Stomach smooth muscle (tissue), 2 donors: ENCODE data around the gene NLRP6.
"Not testable (repeated sequence)": the region's sequence is repeated elsewhere in the genome, so short reads cannot be mapped to it uniquely, and the experiment has no call there.

Experiments
- H3K27ac ChIP-seq: one replicate; pipeline ENCODE4 v1.7.0; 2013; ENCODE audit warnings: mild to moderate bottlenecking, low read length, inconsistent platforms
- H3K27me3 ChIP-seq, 2 donors: one replicate each; pipeline ENCODE4 v1.7.0; 2013; ENCODE audit warnings: low read length in 2 of 2; ENCODE audit not compliant: insufficient read depth in 2 of 2, control insufficient read depth in 1 of 2
- H3K36me3 ChIP-seq, 2 donors: one replicate each; pipeline ENCODE4 v1.7.0; 2013; ENCODE audit warnings: low read length in 2 of 2; ENCODE audit not compliant: control insufficient read depth in 2 of 2, insufficient read depth in 2 of 2
- H3K4me1 ChIP-seq: one replicate; pipeline ENCODE4 v1.7.0; 2013; ENCODE audit warnings: low read length; ENCODE audit not compliant: control insufficient read depth, insufficient read depth
- H3K4me3 ChIP-seq, 2 donors: one replicate each; pipeline ENCODE4 v1.7.0; 2013; ENCODE audit warnings: low read length in 2 of 2
- H3K9ac ChIP-seq, 2 donors: one replicate each; pipeline ENCODE4 v1.7.0; 2013; ENCODE audit warnings: low read length in 2 of 2, mild to moderate bottlenecking in 1 of 2
- H3K9me3 ChIP-seq, 2 donors: one replicate each; pipeline ENCODE4 v1.7.0; 2013; ENCODE audit warnings: low read length in 2 of 2; ENCODE audit not compliant: control insufficient read depth in 2 of 2
- donor health status: healthy.
- donor health status: Pancreatic carcinoma.

The NLRP6 gene

DNA sequence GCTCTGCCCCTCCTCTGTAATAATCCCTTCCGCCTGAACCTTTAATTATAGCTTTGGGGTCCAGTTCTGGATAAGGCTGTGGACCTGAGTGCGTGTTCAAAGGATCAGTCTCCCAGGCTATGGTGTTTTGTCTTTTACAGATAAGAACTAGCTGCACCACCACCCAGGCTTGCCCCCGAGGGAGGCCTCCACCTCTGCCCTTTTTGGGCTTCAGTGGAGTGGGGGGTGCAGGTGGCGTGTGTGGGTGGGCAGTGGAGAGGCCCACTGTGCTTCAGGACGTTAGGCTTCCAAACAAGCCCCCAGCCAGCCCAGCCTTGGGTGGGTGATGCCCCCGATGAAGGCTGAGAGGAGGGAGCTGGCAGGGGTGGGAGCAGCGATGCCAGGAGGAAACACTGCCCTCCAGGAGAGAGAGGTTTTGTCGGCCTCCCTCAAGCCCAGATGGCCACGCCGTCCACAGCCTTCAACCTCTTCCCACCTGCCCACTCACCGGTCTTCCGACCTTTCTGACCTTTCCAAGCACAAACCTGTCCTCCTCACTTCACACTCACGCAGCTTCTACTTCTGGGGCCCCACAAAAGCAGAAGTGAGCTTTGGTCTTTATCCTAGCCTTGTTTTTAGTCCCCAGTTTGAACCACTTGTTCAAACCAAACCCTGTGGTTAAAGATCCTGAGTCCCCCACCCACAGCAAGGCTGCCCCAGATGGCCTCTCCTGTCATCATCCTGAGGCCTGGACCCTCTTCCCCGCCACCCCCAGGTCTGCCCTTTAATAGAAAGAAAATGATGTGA is 21.1 kb upstream of the NLRP6 start:
- Histone ChIP-seq H3K9me3 (peaks cover 0 to 3% of the 10 kb centered on the region in 2 donors), H3K9ac (no peak overlapping the region), H3K36me3 (peaks cover 12 to 13% of the 10 kb centered on the region in 2 donors), H3K4me1 (no peaks in the 10 kb centered on the region), H3K27ac (no peak overlapping the region), H3K4me3 (no peak overlapping the region), H3K27me3 (peaks cover 0 to 7% of the 10 kb centered on the region in 2 donors)

DNA sequence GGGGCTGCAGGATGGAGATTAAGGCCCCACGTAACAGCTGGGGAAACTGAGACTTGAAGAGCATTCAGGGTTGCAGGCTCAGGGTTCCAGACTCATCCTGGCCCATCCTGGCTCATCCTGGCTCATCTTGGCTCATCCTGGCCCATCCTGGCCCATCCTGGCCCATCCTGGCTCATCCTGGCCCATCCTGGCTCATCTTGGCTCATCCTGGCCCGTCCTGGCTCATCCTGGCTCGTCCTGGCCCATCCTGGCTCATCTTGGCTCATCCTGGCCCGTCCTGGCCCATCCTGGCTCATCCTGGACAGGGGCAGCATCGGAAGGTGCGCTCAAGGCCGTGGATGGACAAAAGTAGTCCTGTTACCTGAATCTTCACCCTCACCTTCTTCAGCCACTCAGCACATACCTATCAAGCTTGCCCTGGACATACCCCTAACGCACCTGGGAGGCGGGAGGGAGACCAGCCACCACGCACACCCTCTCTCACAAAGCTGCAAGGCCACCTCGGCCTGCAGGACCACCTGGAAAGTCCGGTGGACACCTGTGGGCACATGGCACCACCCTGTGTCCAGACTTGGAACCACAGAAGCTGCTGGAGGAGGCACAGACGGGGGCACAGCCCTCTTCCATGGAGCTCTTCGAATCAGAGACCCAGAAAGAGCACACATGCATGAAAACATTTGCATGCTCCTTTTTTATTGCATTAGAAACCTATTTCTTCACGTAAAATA is 20.3 kb upstream of the NLRP6 start:
- Histone ChIP-seq H3K36me3 (peaks cover 4 to 5% of the 10 kb centered on the region in 2 donors), H3K27me3 (peaks cover 0 to 7% of the 10 kb centered on the region in 2 donors), H3K27ac (no peak overlapping the region), H3K9ac (no peak overlapping the region), H3K9me3 (peaks cover 0 to 3% of the 10 kb centered on the region in 2 donors), H3K4me1 (no peaks in the 10 kb centered on the region), H3K4me3 (no peak overlapping the region)

DNA sequence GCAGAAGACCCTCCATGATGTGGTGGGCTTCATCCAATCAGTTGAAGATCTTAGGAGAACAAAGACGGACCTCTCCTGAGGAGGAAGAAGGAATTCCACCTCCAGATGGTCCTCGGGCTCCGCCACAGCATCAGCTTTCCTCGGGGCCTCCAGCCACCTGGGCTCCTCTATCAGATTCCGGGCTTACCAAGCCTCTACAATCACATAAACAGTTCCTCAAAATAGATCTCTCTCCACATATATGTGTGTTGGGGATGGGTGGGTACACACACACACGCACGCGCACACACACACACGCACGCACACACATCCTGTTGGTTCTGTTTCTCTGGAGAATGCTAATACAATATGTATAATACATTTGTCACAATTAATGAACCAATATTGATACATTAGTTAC is 18.8 kb upstream of the NLRP6 start:
- Histone ChIP-seq H3K27me3 (peaks cover 0 to 7% of the 10 kb centered on the region in 2 donors), H3K4me3 (no peak overlapping the region), H3K9me3 (peaks cover 0 to 3% of the 10 kb centered on the region in 2 donors), H3K9ac (no peak overlapping the region), H3K27ac (no peak overlapping the region), H3K4me1 (no peaks in the 10 kb centered on the region), H3K36me3 (no peaks in the 10 kb centered on the region)

DNA sequence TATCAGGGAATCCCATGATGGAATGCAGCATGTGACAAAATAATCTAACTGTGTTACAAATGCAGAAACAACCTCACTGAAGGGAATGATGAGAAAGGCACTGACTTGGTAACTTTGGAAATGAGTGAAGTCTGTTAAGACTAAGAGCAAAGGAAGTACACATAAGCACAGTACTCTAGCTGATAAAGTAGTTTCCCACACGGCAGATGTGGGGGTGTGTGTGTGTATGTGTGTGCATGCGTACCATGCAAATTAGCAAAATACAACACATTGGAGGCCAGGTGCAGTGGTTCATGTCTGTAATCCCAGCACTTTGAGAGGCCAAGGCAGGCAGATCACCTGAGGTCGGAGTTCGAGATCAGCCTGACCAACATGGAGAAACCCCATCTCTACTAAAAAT is 16.6 kb upstream of the NLRP6 start:
- Histone ChIP-seq H3K4me3 (no peak overlapping the region), H3K27ac (no peak overlapping the region), H3K27me3 (peaks cover 0 to 7% of the 10 kb centered on the region in 2 donors), H3K9ac (no peak overlapping the region), H3K9me3 (peaks cover 0 to 3% of the 10 kb centered on the region in 2 donors), H3K36me3 (no peaks in the 10 kb centered on the region), H3K4me1 (no peaks in the 10 kb centered on the region)

DNA sequence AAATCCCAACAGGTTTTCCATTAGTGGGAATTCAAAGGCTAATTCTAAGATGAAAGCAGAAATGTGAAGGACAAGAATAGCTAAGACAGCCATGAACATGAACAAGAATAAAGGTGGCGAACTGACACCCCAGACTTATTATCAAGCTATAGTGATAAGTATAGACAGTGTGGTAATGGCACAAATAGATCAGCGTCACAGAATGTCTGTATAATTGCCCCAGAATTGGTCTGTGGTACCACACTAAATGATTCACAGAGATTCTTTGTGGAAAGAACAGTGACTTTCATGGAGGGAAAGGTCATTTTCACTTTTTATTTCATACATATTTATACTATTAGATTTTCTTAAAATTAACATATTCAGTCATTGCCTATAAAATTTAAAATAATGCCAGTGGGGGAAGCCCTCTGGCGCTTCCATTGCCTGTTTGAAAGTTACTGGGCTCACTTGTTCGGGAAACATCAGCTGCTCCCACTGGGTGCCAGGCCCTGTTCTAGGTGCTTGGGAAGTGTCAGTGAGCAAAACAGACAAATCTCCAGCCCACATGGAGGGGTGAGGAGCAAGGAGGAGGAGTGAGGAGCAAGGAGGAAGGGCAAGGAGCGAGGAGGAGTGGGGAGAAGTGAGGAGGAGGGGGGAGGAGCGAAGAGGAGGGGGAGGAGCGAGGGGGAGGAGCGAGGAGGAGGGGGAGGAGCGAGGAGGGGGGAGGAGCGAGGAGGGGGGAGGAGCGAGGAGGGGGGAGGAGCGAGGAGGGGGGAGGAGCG is 11.3 kb upstream of the NLRP6 start:
- H3K4me1 ChIP-seq: no peaks in the 10 kb centered on the region
- H3K27ac ChIP-seq: no peak overlapping the region
- no peak overlapping the region for H3K4me3 ChIP-seq
- no peaks in the 10 kb centered on the region for H3K36me3 ChIP-seq
- no peaks in the 10 kb centered on the region for H3K9me3 ChIP-seq
- peaks cover 7 to 8% of the 10 kb centered on the region in 2 donors for H3K27me3 ChIP-seq
- H3K9ac ChIP-seq: no peak overlapping the region

DNA sequence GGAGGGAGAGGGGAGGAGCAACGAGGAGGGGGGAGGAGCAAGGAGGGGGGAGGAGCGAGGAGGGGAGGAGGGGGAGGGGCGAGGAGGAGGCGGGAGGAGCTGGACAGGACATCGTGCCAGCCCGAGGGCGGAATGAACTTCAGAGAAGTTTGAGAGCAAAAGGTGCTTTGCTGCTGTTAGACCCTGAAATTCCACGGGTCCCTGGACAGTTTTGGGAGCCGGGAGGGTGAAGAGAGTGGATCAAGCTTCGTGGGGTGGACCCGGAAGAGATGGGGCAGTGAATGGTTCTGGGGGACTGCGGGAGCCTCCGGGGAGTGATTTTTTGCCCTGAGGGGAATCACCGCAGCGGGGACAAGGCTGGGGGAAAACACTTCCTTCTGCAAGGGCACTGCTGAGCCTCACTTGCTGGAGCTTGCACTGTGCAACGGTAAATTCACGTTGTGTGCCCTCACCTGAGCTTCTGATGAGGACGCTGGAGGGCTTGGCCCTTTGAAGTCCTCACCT is 10.7 kb upstream of the NLRP6 start:
- no peak overlapping the region for H3K9ac ChIP-seq

DNA sequence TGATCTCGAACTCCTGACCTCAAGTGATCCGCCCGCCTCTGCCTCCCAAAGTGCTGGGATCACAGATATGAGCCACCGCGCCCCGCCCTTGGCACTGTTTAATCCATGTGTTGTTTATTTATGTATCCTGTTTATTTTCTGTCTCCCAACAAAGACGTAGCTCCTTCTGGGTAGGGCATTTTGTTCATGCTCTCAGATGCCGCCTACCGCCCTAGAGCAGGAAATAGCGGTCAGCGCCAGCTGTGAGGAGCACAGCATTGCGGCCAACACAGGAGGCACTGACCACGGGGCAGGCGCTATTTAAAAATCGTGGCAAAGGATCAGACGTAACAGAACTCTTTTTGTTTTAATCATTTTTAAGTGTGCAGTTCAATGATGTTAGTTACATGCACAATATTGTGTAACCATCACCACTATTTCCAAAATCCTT is 9.5 kb upstream of the NLRP6 start:
- H3K9ac ChIP-seq, H3K27me3 ChIP-seq: not testable (repeated sequence)

More for the DNA sequence above, 10.7 kb upstream of the NLRP6 start:
- H3K9me3 ChIP-seq: no peaks in the 10 kb centered on the region
- peaks cover 7 to 8% of the 10 kb centered on the region in 2 donors for H3K27me3 ChIP-seq
- no peaks in the 10 kb centered on the region for H3K36me3 ChIP-seq
- no peak overlapping the region for H3K27ac ChIP-seq
- peak overlapping the region in 1 of 2 donors; percentile 35 for H3K4me3 ChIP-seq
- no peaks in the 10 kb centered on the region for H3K4me1 ChIP-seq

DNA sequence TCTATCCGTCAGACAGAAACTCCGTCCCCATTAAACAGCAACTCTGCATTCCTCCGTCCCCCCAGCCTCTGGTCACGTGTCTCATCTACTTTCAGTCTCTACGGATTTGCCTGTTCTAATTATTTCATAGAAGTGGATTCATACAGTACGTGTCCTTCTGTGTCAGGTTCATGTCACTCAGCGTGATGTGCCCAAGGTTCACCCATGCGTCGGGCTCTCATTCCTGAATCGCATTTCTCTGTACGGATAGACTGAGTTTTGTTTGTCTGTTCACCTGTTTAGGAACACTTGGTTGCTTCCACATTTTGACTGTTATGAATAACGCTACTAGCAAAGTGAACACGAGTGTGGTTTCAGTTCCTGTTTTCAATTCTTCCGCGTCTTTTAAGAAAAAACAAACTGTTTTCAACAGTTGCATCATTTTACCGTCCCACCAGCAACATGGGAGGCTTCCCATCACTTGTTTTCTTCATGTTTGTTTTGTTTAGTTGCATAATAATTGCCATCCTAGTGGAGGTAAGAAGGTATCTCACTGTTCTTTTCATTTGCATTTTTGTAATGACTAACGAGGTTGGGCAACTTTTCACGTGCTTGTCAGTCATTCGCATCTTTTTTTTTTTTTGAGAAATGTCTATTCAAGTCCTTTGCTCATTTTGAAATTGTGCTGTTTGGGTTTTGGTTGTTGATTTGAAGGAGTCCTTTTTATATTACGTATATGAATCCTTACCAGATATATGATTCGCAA is 8.9 kb upstream of the NLRP6 start:
- H3K9ac ChIP-seq: no peak overlapping the region
- H3K27me3 ChIP-seq: peaks cover 7 to 8% of the 10 kb centered on the region in 2 donors
- H3K36me3 ChIP-seq: no peaks in the 10 kb centered on the region
- no peak overlapping the region for H3K4me3 ChIP-seq
- H3K9me3 ChIP-seq: no peaks in the 10 kb centered on the region
- no peak overlapping the region for H3K27ac ChIP-seq
- no peaks in the 10 kb centered on the region for H3K4me1 ChIP-seq

More for the DNA sequence above, 9.5 kb upstream of the NLRP6 start:
- not testable (repeated sequence) for H3K27ac ChIP-seq, H3K4me1 ChIP-seq, H3K4me3 ChIP-seq, H3K36me3 ChIP-seq, H3K9me3 ChIP-seq

DNA sequence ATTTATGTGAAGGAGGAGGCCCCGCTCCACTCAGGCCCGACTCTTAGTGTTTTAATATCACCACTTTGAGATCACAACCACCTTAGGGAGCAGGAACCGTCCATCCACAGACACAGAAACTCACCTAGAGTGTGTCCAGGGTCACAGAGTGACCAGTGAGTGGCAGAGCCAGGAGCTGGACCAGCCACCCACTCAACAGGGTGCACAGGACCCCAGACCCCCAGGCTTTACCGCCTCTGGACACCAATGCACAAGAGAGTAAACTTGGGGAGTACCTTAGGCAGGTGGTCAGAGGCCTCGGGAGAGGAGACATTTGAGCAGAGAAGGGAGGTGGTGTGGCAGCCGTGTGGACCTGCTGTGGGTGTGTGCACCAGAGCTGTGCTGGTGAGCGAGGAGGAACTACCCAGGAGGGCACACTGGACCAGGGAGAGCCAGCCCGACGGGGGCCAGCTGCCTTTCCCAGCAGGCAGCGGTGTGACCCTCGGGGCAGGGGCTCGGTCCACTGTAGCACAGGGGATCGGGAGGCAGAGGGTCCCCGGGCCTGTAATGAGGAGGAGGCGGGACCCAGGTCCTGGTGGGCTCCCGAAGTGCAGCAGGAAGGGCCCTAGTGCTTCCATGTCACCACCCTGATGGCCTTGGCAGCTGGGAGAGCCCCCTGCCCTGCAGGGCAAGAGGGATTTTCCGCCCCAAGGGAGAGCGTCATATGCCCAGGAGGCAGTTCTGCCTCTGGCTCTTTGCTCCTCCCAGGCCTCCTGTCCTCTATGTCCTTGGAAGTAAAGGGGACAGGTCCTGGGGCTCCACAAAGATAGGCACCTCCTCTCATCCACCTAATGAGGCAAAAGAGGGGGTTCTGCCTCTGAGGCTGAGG is 7.5 kb upstream of the NLRP6 start:
- Histone ChIP-seq H3K9me3 (no peaks in the 10 kb centered on the region), H3K9ac (no peak overlapping the region), H3K27ac (no peak overlapping the region), H3K36me3 (no peaks in the 10 kb centered on the region), H3K4me3 (no peak overlapping the region), H3K4me1 (no peaks in the 10 kb centered on the region), H3K27me3 (peaks cover 7 to 8% of the 10 kb centered on the region in 2 donors)
